ENCODE results near the gene ZSWIM7. TPM values are rescaled to one million over a fixed set of nuclear protein-coding genes. Genes with fewer than 3 reads are reported as not detected.

Gene ZSWIM7
- total and polyA plus RNA-seq, 2 experiments from 2014 or later, result 12.4 to 29.1 TPM

GRCh38 chr17:15972497-15972951 is 27.0 kb downstream of the ZSWIM7 start:
- WGBS, 2 experiments (ENCODE audit: low coverage in 1 of 2, low lambda C conversion rate in 2 of 2, missing lambda C conversion rate in 2 of 2), result 74 to 84% methylated on average over 4 of the region's 4 CpGs
- 0 out of 2 replicates have a peak, but pooled peaks cover 3% of the 10 kb centered on the region for H3K36me3 ChIP-seq (ENCODE audit: low read depth)
- H3F3A ChIP-seq (ENCODE audit: insufficient read depth), result no peaks in the 10 kb centered on the region
- H2AFZ ChIP-seq, result no peak overlapping the region
- DNase-seq, result no peak
- H3K9me3 ChIP-seq (ENCODE audit: low read depth), result no peaks in the 10 kb centered on the region
- no peaks in the 10 kb centered on the region for H3K27me3 ChIP-seq (replicated peaks; ENCODE audit: insufficient read depth)
- 0 out of 2 replicates have a peak, but pooled peaks cover 3% of the 10 kb centered on the region for H3K4me1 ChIP-seq (ENCODE audit: insufficient read depth)
- no peak overlapping the region for H3K9ac ChIP-seq
- H3K27ac ChIP-seq, result no peak overlapping the region
- H3K9me2 ChIP-seq (ENCODE audit: insufficient read depth), result no peaks in the 10 kb centered on the region
- H4K20me1 ChIP-seq (ENCODE audit: insufficient read depth), result no peaks in the 10 kb centered on the region; the same call in 1 of the 2 replicates
- in situ Hi-C loops (cut with MboI), result no loop called here
- no peak overlapping the region for H3K4me3 ChIP-seq
- H3K4me2 ChIP-seq (ENCODE audit: unreplicated experiment), result no peak overlapping the region
- no peak for TF ChIP-seq EZH2phosphoT487 (IDR thresholded peaks at IDR 0.05; ENCODE audit: insufficient read depth, low read depth)
- no peak for TF ChIP-seq EZH2 (IDR thresholded peaks at IDR 0.05; ENCODE audit: insufficient read depth, poor library complexity, severe bottlenecking)
- peaks cover 9% of the 10 kb centered on the region; the same call in 1 of the 2 replicates for H3K79me2 ChIP-seq (ENCODE audit: insufficient read depth)

DNA sequence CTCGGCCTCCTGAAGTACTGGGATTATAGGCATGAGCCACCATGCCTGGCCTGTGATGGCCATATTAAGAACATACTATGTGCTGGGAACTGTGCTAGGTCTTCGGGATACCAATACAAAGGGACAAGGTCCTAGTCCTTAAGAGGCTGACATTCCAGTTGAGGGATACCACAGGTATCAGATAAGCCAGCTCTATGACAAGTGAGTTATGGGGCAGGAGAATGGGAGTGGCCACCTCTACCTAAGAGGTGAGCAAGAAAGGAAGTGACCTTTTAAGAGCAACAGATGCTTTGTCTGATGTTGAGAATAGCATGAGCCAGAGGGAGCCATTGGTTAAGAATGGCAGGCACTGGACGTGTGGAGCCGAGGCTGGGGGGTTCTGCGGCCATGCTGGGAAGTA is 27.6 kb downstream of the ZSWIM7 start:
- Histone ChIP-seq H3K79me2 (ENCODE audit: insufficient read depth) (peaks cover 11% of the 10 kb centered on the region; the same call in 1 of the 2 replicates), H3K27me3 (replicated peaks; ENCODE audit: insufficient read depth) (no peaks in the 10 kb centered on the region), H3K4me3 (no peak overlapping the region), H3K4me1 (ENCODE audit: insufficient read depth) (0 out of 2 replicates have a peak, but pooled peaks cover 3% of the 10 kb centered on the region), H2AFZ (no peak overlapping the region), H3K9me2 (ENCODE audit: insufficient read depth) (no peaks in the 10 kb centered on the region), H3K27ac (no peak overlapping the region), H4K20me1 (ENCODE audit: insufficient read depth) (no peaks in the 10 kb centered on the region; the same call in 1 of the 2 replicates), H3K4me2 (ENCODE audit: unreplicated experiment) (no peak overlapping the region), H3K9me3 (ENCODE audit: low read depth) (no peaks in the 10 kb centered on the region), H3F3A (ENCODE audit: insufficient read depth) (no peaks in the 10 kb centered on the region), H3K36me3 (ENCODE audit: low read depth) (0 out of 2 replicates have a peak, but pooled peaks cover 3% of the 10 kb centered on the region), H3K9ac (no peak overlapping the region)
- no peak for DNase-seq
- TF ChIP-seq EZH2phosphoT487 (IDR thresholded peaks at IDR 0.05; ENCODE audit: insufficient read depth, low read depth) (no peak), EZH2 (IDR thresholded peaks at IDR 0.05; ENCODE audit: insufficient read depth, poor library complexity, severe bottlenecking) (no peak)
- in situ Hi-C loops (cut with MboI), result no loop called here
- 94 to 98% methylated on average over 5 of the region's 5 CpGs for WGBS, 2 experiments (ENCODE audit: low coverage in 1 of 2, low lambda C conversion rate in 2 of 2, missing lambda C conversion rate in 2 of 2)

DNA sequence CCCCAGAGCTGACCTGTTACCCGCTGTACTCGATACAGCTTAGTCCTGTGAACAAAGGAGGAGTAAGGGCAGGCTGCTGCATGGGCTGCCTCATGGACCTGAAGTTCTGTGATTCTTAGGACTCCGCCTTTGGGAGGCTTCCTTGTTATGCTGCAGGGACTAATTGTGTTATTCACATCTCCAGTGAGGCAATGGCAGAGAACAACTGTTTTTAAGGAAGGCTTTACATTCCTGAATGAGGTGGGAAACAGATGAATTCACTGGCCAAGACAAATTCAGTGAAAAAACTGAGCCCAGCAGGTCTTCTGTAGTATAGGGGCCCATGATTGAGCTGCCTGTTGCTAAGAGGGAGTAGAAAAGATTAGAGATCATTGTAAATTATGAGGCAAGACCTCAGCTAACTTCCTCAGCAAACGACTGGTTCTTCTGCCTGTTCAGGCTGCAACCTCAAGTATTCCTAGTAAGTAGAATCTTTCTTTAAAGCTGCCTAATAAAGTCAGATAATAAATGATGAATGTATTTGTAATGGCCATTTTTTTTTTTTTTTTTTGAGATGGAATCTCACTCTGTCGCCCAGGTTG is 28.3 kb downstream of the ZSWIM7 start:
- Histone ChIP-seq H3K9me3 (ENCODE audit: low read depth) (no peaks in the 10 kb centered on the region), H3K4me1 (ENCODE audit: insufficient read depth) (0 out of 2 replicates have a peak, but pooled peaks cover 3% of the 10 kb centered on the region), H3K4me3 (no peak overlapping the region), H3K9ac (no peak overlapping the region), H3K27me3 (replicated peaks; ENCODE audit: insufficient read depth) (no peaks in the 10 kb centered on the region), H3K9me2 (ENCODE audit: insufficient read depth) (no peaks in the 10 kb centered on the region), H2AFZ (no peak overlapping the region), H4K20me1 (ENCODE audit: insufficient read depth) (no peaks in the 10 kb centered on the region; the same call in 1 of the 2 replicates), H3K36me3 (ENCODE audit: low read depth) (0 out of 2 replicates have a peak, but pooled peaks cover 3% of the 10 kb centered on the region), H3K27ac (no peak overlapping the region), H3K4me2 (ENCODE audit: unreplicated experiment) (no peak overlapping the region), H3K79me2 (ENCODE audit: insufficient read depth) (peaks cover 18% of the 10 kb centered on the region; the same call in 1 of the 2 replicates), H3F3A (ENCODE audit: insufficient read depth) (no peaks in the 10 kb centered on the region)
- no peak for TF ChIP-seq EZH2 (IDR thresholded peaks at IDR 0.05; ENCODE audit: insufficient read depth, poor library complexity, severe bottlenecking)
- TF ChIP-seq EZH2phosphoT487 (IDR thresholded peaks at IDR 0.05; ENCODE audit: insufficient read depth, low read depth), result no peak
- WGBS, 2 experiments (ENCODE audit: low coverage in 1 of 2, low lambda C conversion rate in 2 of 2, missing lambda C conversion rate in 2 of 2), result 85 to 92% methylated on average over 5 of the region's 5 CpGs
- DNase-seq, result no peak
- in situ Hi-C loops (cut with MboI), result no loop called here

DNA sequence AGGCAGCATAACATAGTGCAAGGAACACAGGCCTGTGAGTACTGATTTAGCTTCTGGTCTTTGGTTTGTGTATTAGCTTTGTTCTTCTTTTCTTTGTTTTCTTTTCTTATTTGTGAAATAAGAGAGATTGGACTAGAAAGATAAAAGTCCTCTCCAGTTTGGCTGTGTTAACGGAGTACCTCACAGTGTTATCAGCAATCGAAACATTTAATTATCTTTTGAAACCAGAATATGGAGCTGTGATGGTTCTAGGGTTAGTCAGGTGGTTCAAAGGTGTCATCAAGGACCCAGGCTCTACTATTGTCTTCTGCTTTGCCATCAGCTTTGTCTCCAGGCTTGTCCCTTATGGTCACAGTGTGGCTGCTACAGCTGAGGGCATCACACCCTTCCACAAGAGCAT is 29.0 kb downstream of the ZSWIM7 start:
- no peaks in the 10 kb centered on the region for H3F3A ChIP-seq (ENCODE audit: insufficient read depth)
- in situ Hi-C loops (cut with MboI), result no loop called here
- no peak overlapping the region for H3K27ac ChIP-seq
- WGBS, 2 experiments (ENCODE audit: low coverage in 1 of 2, low lambda C conversion rate in 2 of 2, missing lambda C conversion rate in 2 of 2), result 95% methylated on average over 2 of the region's 2 CpGs
- H2AFZ ChIP-seq, result no peak overlapping the region
- 0 out of 2 replicates have a peak, but pooled peaks cover 3% of the 10 kb centered on the region for H3K4me1 ChIP-seq (ENCODE audit: insufficient read depth)
- peaks cover 22% of the 10 kb centered on the region; the same call in 1 of the 2 replicates for H3K79me2 ChIP-seq (ENCODE audit: insufficient read depth)
- H3K27me3 ChIP-seq (replicated peaks; ENCODE audit: insufficient read depth), result no peaks in the 10 kb centered on the region
- 0 out of 2 replicates have a peak, but pooled peaks cover 2% of the 10 kb centered on the region for H3K36me3 ChIP-seq (ENCODE audit: low read depth)
- no peaks in the 10 kb centered on the region for H3K9me3 ChIP-seq (ENCODE audit: low read depth)
- no peak overlapping the region for H3K9ac ChIP-seq
- H4K20me1 ChIP-seq (ENCODE audit: insufficient read depth), result no peaks in the 10 kb centered on the region; the same call in 1 of the 2 replicates
- no peak for DNase-seq
- TF ChIP-seq EZH2 (IDR thresholded peaks at IDR 0.05; ENCODE audit: insufficient read depth, poor library complexity, severe bottlenecking) (no peak), EZH2phosphoT487 (IDR thresholded peaks at IDR 0.05; ENCODE audit: insufficient read depth, low read depth) (no peak)
- H3K4me3 ChIP-seq, result no peak overlapping the region
- no peak overlapping the region for H3K4me2 ChIP-seq (ENCODE audit: unreplicated experiment)
- no peaks in the 10 kb centered on the region for H3K9me2 ChIP-seq (ENCODE audit: insufficient read depth)
